Stimulated activated naive CD8-positive, alpha-beta T cell treated with anti-CD3 and anti-CD28 coated beads, Interleukin-15, amount 100 ng/mL, for 72 hours (primary cell): ENCODE results near the gene MACROD2.

Experiments used
- ATAC-seq: fragments of 150-1000 bp; cut with Tn5 transposase; 2 replicates; pipeline ENCODE4 v1.10.0; 2021; ENCODE audit warnings: mild to moderate bottlenecking, moderate library complexity
- DNase-seq, 2 donors: peaks; one replicate each; pipeline ENCODE4 v3.0.0; 2021 to 2022
- H3K27ac Mint-ChIP-seq, 2 donors: one replicate each; pipeline ENCODE4 v1.8.0; 2022; ENCODE audit warnings: mild to moderate bottlenecking in 2 of 2, mixed read lengths in 2 of 2, moderate library complexity in 2 of 2
- H3K27me3 Mint-ChIP-seq: one replicate; pipeline ENCODE4 v1.8.0; 2022; ENCODE audit warnings: mixed read lengths
- H3K4me1 Mint-ChIP-seq: one replicate; pipeline ENCODE4 v1.8.0; 2022; ENCODE audit warnings: mild to moderate bottlenecking, mixed read lengths
- H3K4me3 Mint-ChIP-seq, 2 donors: one replicate each; pipeline ENCODE4 v1.8.0; 2022; ENCODE audit warnings: mild to moderate bottlenecking in 2 of 2, mixed read lengths in 2 of 2, moderate library complexity in 1 of 2
- H3K9me3 Mint-ChIP-seq, 2 donors: one replicate each; pipeline ENCODE4 v1.8.0; 2022; ENCODE audit warnings: mixed read lengths in 2 of 2

Gene MACROD2

GRCh38 chr20:14666696-14667095 is 671.4 kb downstream of the MACROD2 start:
- no peak for DNase-seq
- no peak for ATAC-seq
- Mint-ChIP-seq H3K4me3 (no peak overlapping the region), H3K9me3 (peaks cover 0 to 10% of the 10 kb centered on the region in 2 donors), H3K27ac (no peak overlapping the region), H3K27me3 (no peaks in the 10 kb centered on the region), H3K4me1 (no peaks in the 10 kb centered on the region)

- no peak for DNase-seq
- ATAC-seq: no peak
- H3K27me3 Mint-ChIP-seq: no peaks in the 10 kb centered on the region
- no peak overlapping the region for H3K4me3 Mint-ChIP-seq
- peaks cover 0 to 6% of the 10 kb centered on the region in 2 donors for H3K9me3 Mint-ChIP-seq
- no peak overlapping the region for H3K27ac Mint-ChIP-seq
- no peaks in the 10 kb centered on the region for H3K4me1 Mint-ChIP-seq
These were observed 671.9 kb downstream of the MACROD2 start for GRCh38 chr20:14667226-14667625.

GRCh38 chr20:14672066-14672465 is 676.8 kb downstream of the MACROD2 start:
- peaks cover 0 to 9% of the 10 kb centered on the region in 2 donors for H3K9me3 Mint-ChIP-seq
- no peak for DNase-seq

GRCh38 chr20:14673164-14673563 is 677.8 kb downstream of the MACROD2 start:
- H3K27ac Mint-ChIP-seq: no peak overlapping the region
- no peaks in the 10 kb centered on the region for H3K27me3 Mint-ChIP-seq
- H3K9me3 Mint-ChIP-seq: peaks cover 0 to 9% of the 10 kb centered on the region in 2 donors
- DNase-seq (no peak), ATAC-seq (no peak)
- H3K4me1 Mint-ChIP-seq: no peaks in the 10 kb centered on the region
- H3K4me3 Mint-ChIP-seq: no peak overlapping the region

More at GRCh38 chr20:14672066-14672465, 676.8 kb downstream of the MACROD2 start:
- Mint-ChIP-seq H3K27ac (no peak overlapping the region), H3K4me3 (no peak overlapping the region), H3K27me3 (no peaks in the 10 kb centered on the region), H3K4me1 (no peaks in the 10 kb centered on the region)
- no peak for ATAC-seq

GRCh38 chr20:14677455-14677854 is 682.1 kb downstream of the MACROD2 start:
- H3K4me1 Mint-ChIP-seq: no peaks in the 10 kb centered on the region
- H3K27ac Mint-ChIP-seq: no peak overlapping the region
- no peaks in the 10 kb centered on the region for H3K27me3 Mint-ChIP-seq
- H3K4me3 Mint-ChIP-seq: no peak overlapping the region
- DNase-seq (no peak), ATAC-seq (no peak)
- H3K9me3 Mint-ChIP-seq: peaks cover 0 to 18% of the 10 kb centered on the region in 2 donors

GRCh38 chr20:14685183-14685582 is 689.9 kb downstream of the MACROD2 start:
- no peak for DNase-seq
- H3K27ac Mint-ChIP-seq: no peak overlapping the region
- H3K4me3 Mint-ChIP-seq: no peak overlapping the region
- no peaks in the 10 kb centered on the region for H3K4me1 Mint-ChIP-seq
- H3K27me3 Mint-ChIP-seq: no peaks in the 10 kb centered on the region
- no peak for ATAC-seq
- H3K9me3 Mint-ChIP-seq: peaks cover 3 to 7% of the 10 kb centered on the region in 2 donors

GRCh38 chr20:14687313-14687712 is 692.0 kb downstream of the MACROD2 start:
- Mint-ChIP-seq H3K27ac (no peak overlapping the region), H3K4me1 (no peaks in the 10 kb centered on the region), H3K9me3 (peaks cover 3 to 7% of the 10 kb centered on the region in 2 donors), H3K27me3 (no peaks in the 10 kb centered on the region), H3K4me3 (no peak overlapping the region)
- ATAC-seq (no peak), DNase-seq (no peak)

GRCh38 chr20:14688005-14688404 is 692.7 kb downstream of the MACROD2 start:
- Mint-ChIP-seq H3K9me3 (peaks cover 3 to 7% of the 10 kb centered on the region in 2 donors), H3K27me3 (no peaks in the 10 kb centered on the region), H3K27ac (no peak overlapping the region), H3K4me3 (no peak overlapping the region), H3K4me1 (no peaks in the 10 kb centered on the region)
- ATAC-seq (no peak), DNase-seq (no peak)

GRCh38 chr20:14691994-14692393 is 696.7 kb downstream of the MACROD2 start:
- peaks cover 0 to 4% of the 10 kb centered on the region in 2 donors for H3K9me3 Mint-ChIP-seq
- no peaks in the 10 kb centered on the region for H3K27me3 Mint-ChIP-seq
- no peak overlapping the region for H3K4me3 Mint-ChIP-seq
- DNase-seq (no peak), ATAC-seq (no peak)
- no peak overlapping the region for H3K27ac Mint-ChIP-seq
- no peaks in the 10 kb centered on the region for H3K4me1 Mint-ChIP-seq

- Mint-ChIP-seq H3K27ac (no peak overlapping the region), H3K4me1 (no peaks in the 10 kb centered on the region), H3K27me3 (no peaks in the 10 kb centered on the region), H3K4me3 (no peak overlapping the region), H3K9me3 (peaks cover 0 to 4% of the 10 kb centered on the region in 2 donors)
- no peak for DNase-seq
- no peak for ATAC-seq
These were observed 701.2 kb downstream of the MACROD2 start for GRCh38 chr20:14696478-14696877.

GRCh38 chr20:14696937-14697336 is 701.6 kb downstream of the MACROD2 start:
- DNase-seq: no peak
- H3K9me3 Mint-ChIP-seq: peaks cover 0 to 4% of the 10 kb centered on the region in 2 donors
- ATAC-seq: no peak
- no peaks in the 10 kb centered on the region for H3K27me3 Mint-ChIP-seq
- H3K27ac Mint-ChIP-seq: no peak overlapping the region
- H3K4me3 Mint-ChIP-seq: no peak overlapping the region
- H3K4me1 Mint-ChIP-seq: no peaks in the 10 kb centered on the region

GRCh38 chr20:14698125-14698524 is 702.8 kb downstream of the MACROD2 start:
- Mint-ChIP-seq H3K27ac (no peak overlapping the region), H3K9me3 (peaks cover 0 to 4% of the 10 kb centered on the region in 2 donors), H3K4me1 (no peaks in the 10 kb centered on the region), H3K27me3 (no peaks in the 10 kb centered on the region), H3K4me3 (no peak overlapping the region)
- DNase-seq (no peak), ATAC-seq (no peak)

- H3K4me3 Mint-ChIP-seq: no peak overlapping the region
- DNase-seq: no peak
- no peaks in the 10 kb centered on the region for H3K4me1 Mint-ChIP-seq
- H3K9me3 Mint-ChIP-seq: peaks cover 0 to 4% of the 10 kb centered on the region in 2 donors
- no peaks in the 10 kb centered on the region for H3K27me3 Mint-ChIP-seq
- ATAC-seq: no peak
- no peak overlapping the region for H3K27ac Mint-ChIP-seq
These were observed 703.5 kb downstream of the MACROD2 start for GRCh38 chr20:14698605-14699373.

GRCh38 chr20:14700639-14700960 is 705.3 kb downstream of the MACROD2 start:
- Mint-ChIP-seq H3K27ac (no peak overlapping the region), H3K9me3 (no peaks in the 10 kb centered on the region), H3K4me1 (no peaks in the 10 kb centered on the region), H3K27me3 (no peaks in the 10 kb centered on the region), H3K4me3 (no peak overlapping the region)
- no peak for DNase-seq
- no peak for ATAC-seq

- no peaks in the 10 kb centered on the region for H3K9me3 Mint-ChIP-seq
- no peak for DNase-seq
These were observed 706.0 kb downstream of the MACROD2 start for GRCh38 chr20:14701326-14701725.

GRCh38 chr20:14706555-14706954 is 711.2 kb downstream of the MACROD2 start:
- no peak overlapping the region for H3K4me3 Mint-ChIP-seq
- ATAC-seq (no peak), DNase-seq (no peak)
- H3K27ac Mint-ChIP-seq: peak overlapping the region in 1 of 2 donors; percentile 27
- H3K4me1 Mint-ChIP-seq: no peaks in the 10 kb centered on the region
- H3K9me3 Mint-ChIP-seq: no peaks in the 10 kb centered on the region
- no peaks in the 10 kb centered on the region for H3K27me3 Mint-ChIP-seq

More at GRCh38 chr20:14701326-14701725, 706.0 kb downstream of the MACROD2 start:
- no peak for ATAC-seq
- Mint-ChIP-seq H3K4me3 (no peak overlapping the region), H3K27ac (no peak overlapping the region), H3K27me3 (no peaks in the 10 kb centered on the region), H3K4me1 (no peaks in the 10 kb centered on the region)
